22Rv1 (cell line): Measurements from ENCODE around the gene ECEL1.

ENCODE experiments used
- CTCF ChIP-seq: fragments of 450-650 bp; IDR thresholded peaks from 2 replicates; pipeline ENCODE4 v1.5.1; 2017; ENCODE audit warnings: mild to moderate bottlenecking
- ZFX ChIP-seq: fragments of 450-650 bp; IDR thresholded peaks from 2 replicates; pipeline ENCODE4 v1.6.1; 2017; ENCODE audit warnings: antibody characterized with exemption, borderline replicate concordance

- TF ChIP-seq CTCF (peak; percentile 15; the same call in 1 of the 2 replicates), ZFX (no peak)
Measured at GRCh38 chr2:232432598-232433184, 54.9 kb downstream of the ECEL1 start.
